A549 treated with RU486 at 1 μM for 4 hours (cell line): ENCODE data around the gene XKR3. TPM values are rescaled to one million over a fixed set of nuclear protein-coding genes. Genes with fewer than 3 reads are reported as not detected.

Source experiments
- total RNA-seq: library from RNA; stranded (reverse); fragments of 200-300 nt; extraction: Qiagen RNA extraction; gene quantifications from 5 replicates; pipeline ENCODE4 v1.2.3, GENCODE V29; 2022; ENCODE audit warnings: low read depth

XKR3 gene
- not detected in 5 replicates for total RNA-seq

DNA sequence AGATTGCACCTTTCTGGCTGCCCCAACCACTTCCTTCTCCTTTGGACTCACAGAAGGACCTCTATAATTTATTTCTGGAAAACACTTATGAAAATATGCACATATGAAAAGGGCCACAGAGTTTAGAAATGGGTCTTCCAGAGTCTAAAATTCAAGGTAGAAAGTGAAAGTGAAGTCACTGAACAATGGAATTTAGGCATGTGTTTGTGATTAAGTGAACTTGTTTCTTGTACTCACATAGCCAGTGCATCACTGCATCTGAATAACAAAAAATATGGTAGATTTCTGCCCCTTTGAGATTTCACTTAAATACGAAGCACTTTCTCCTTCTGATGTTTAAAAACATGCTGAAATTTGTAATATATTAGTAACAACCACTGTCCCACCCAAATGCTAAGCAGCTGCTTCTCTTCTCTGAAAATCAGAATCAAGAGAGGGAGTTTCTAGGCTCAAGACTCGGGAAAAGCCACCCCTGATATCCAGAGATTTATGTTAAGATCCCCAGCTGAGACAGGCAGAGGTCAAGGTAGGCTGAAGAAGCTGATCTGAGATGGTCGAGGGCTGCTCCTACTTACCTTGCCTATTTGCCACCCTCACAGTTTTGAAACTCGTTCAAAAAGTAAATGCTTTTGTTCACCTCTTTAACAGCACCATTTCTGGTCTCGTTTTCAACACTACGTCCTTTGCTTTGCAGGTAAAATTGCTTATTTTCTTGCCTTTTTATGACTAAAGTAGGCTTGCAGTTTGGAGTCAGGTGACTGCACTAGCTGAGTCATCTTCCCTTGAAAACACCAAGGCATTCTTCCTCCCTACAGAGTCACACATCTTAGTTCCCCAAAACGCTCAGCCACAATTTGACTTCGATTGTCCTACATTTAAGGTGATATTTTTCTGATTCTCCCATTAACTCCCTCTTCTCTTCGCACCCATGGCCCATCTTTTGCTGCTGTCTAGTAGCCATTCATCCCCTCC is at the start of gene XKR3:
XKR3 (minus strand) TSS at position 696 of the 972 bp plus-strand sequence. CDS start 17,338 bp downstream, outside the sequence.

Other genes starting within 250 kb of the XKR3 start
- not detected in 5 replicates for gene CCT8L2, start 232.6 kb downstream of the XKR3 start, total RNA-seq
- gene GAB4, start 182.8 kb upstream of the XKR3 start, total RNA-seq = not detected in 5 replicates